CD4-positive, alpha-beta T cell (primary cell): ENCODE data around the gene DSCAML1. TPM values are rescaled to one million over a fixed set of nuclear protein-coding genes. Genes with fewer than 3 reads are reported as not detected.

Source experiments
- ATAC-seq: fragments of 200-7000 bp; cut with Tn5 transposase; one replicate; pipeline ENCODE4 v1.10.0; 2022; ENCODE audit warnings: mild to moderate bottlenecking; ENCODE audit not compliant: poor library complexity
- CTCF ChIA-PET: fragments of 350-600 bp; sonication (Branson Sonifier 250); formaldehyde crosslinking; loops from one replicate; lab custom pipeline; 2021; ENCODE audit warnings: antibody characterized with exemption, inconsistent platforms; lab: Charles Lee
- POLR2A ChIA-PET: fragments of 350-600 bp; sonication (Branson Sonifier 250); formaldehyde crosslinking; loops from one replicate; lab custom pipeline; 2021; ENCODE audit warnings: antibody characterized with exemption, inconsistent platforms; lab: Charles Lee
- DNase-seq, 14 experiments: peaks; one replicate each; pipeline ENCODE4 v3.0.0-alpha.2; 2013 to 2020; ENCODE audit warnings: mixed read lengths in 2 of 14
- H3K27ac ChIP-seq, 2 donors: one replicate each; pipeline versions ENCODE4 v1.5.1 to v1.7.0; 2013; ENCODE audit warnings: low read length in 2 of 2, low read depth in 1 of 2, mild to moderate bottlenecking in 1 of 2
- H3K27me3 ChIP-seq, 2 experiments: 1 replicate in 1 of 2; 2 replicates in 1 of 2; pipeline versions ENCODE4 v1.6.1 to v1.7.0; 2013; ENCODE audit warnings: low read length in 2 of 2, control low read depth in 1 of 2, mild to moderate bottlenecking in 1 of 2, moderate library complexity in 1 of 2; ENCODE audit not compliant: insufficient read depth in 2 of 2, control insufficient read depth in 1 of 2
- H3K36me3 ChIP-seq: one replicate; pipeline ENCODE4 v1.6.1; 2013; ENCODE audit warnings: low read length, control low read depth; ENCODE audit not compliant: insufficient read depth
- H3K4me1 ChIP-seq: one replicate; pipeline ENCODE4 v1.6.1; 2013; ENCODE audit warnings: low read length, control low read depth; ENCODE audit not compliant: insufficient read depth
- H3K4me3 ChIP-seq: one replicate; pipeline ENCODE4 v1.5.1; 2013; ENCODE audit warnings: mild to moderate bottlenecking, low read length, moderate library complexity
- H3K9me3 ChIP-seq, 2 experiments: 1 replicate in 1 of 2; 2 replicates in 1 of 2; pipeline versions ENCODE4 v1.6.1 to v1.7.0; 2013; ENCODE audit warnings: low read length in 2 of 2, mild to moderate bottlenecking in 2 of 2, control low read depth in 1 of 2, moderate library complexity in 1 of 2; ENCODE audit not compliant: control insufficient read depth in 1 of 2, insufficient read depth in 1 of 2
- H3K27ac Mint-ChIP-seq: one replicate; pipeline ENCODE4 v1.8.0; 2020; ENCODE audit warnings: mixed read lengths
- H3K27me3 Mint-ChIP-seq: one replicate; pipeline ENCODE4 v1.8.0; 2021; ENCODE audit warnings: mixed read lengths
- H3K36me3 Mint-ChIP-seq: one replicate; pipeline ENCODE4 v1.8.0; 2021; ENCODE audit warnings: low read depth, mixed read lengths
- H3K4me1 Mint-ChIP-seq: one replicate; pipeline ENCODE4 v1.8.0; 2021; ENCODE audit warnings: low read depth, mixed read lengths
- H3K4me3 Mint-ChIP-seq: one replicate; pipeline ENCODE4 v1.8.0; 2020; ENCODE audit warnings: mild to moderate bottlenecking, mixed read lengths
- H3K9me3 Mint-ChIP-seq: one replicate; pipeline ENCODE4 v1.8.0; 2020; ENCODE audit warnings: mixed read lengths
- intact Hi-C, 2 experiments: fragments of 100-400 bp; cut with DNase I in 1 of 2; cut with micrococcal nuclease in 1 of 2; formaldehyde crosslinking; loops; one replicate each; pipeline versions ENCODE4 v1.15.1 to v1.9.0; 2023 to 2025; cut with DNase I, micrococcal nuclease
- total RNA-seq, 174 experiments: library from RNA in 2 of 174; stranded (reverse) in 2 of 174; gene quantifications; one replicate each; pipeline ENCODE4 v1.2.3 and lab custom pipeline; 2021 to 2026
- TF ChIP-seq, protein P1 (sequence below): fragments of 200-600 bp; IDR thresholded peaks from one replicate; pipeline ENCODE4 v1.8.0; 2022; ENCODE audit warnings: antibody characterized with exemption, mild to moderate bottlenecking

DSCAML1 gene
- total RNA-seq, 2 experiments from 2014 or later = 0.22 to 0.61 TPM

DNA sequence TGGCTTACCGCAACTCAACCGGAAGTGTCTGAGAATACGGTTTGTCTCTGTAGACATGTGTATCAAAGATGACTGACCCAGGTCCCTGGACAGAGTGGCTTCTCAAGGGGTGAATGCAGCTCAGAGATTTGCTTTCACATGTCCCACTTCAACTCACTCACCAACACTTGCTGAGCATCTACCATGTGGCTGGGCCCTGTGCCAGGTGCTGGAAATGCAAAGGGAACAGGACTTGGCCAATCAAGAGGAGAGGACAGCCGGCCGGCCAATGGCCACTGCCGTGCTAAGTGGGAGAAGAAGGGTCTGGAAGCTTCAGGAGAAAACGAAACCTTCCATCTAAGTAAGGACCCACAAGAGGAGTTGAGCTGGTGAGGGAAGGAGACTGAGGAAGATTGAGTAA is 318.1 kb downstream of the DSCAML1 start:
- Mint-ChIP-seq H3K36me3 (no peaks in the 10 kb centered on the region), H3K9me3 (no peaks in the 10 kb centered on the region), H3K27me3 (no peaks in the 10 kb centered on the region), H3K4me1 (no peaks in the 10 kb centered on the region), H3K27ac (no peak overlapping the region), H3K4me3 (no peak overlapping the region)
- no peaks in the 10 kb centered on the region for H3K9me3 ChIP-seq
- CTCF ChIA-PET = no interaction called here
- ATAC-seq (no peak), DNase-seq (no peak)
- no peak overlapping the region for H3K27ac ChIP-seq
- POLR2A ChIA-PET = no interaction called here
- intact Hi-C loops = no loop called here
- TF ChIP-seq, protein P1, sequence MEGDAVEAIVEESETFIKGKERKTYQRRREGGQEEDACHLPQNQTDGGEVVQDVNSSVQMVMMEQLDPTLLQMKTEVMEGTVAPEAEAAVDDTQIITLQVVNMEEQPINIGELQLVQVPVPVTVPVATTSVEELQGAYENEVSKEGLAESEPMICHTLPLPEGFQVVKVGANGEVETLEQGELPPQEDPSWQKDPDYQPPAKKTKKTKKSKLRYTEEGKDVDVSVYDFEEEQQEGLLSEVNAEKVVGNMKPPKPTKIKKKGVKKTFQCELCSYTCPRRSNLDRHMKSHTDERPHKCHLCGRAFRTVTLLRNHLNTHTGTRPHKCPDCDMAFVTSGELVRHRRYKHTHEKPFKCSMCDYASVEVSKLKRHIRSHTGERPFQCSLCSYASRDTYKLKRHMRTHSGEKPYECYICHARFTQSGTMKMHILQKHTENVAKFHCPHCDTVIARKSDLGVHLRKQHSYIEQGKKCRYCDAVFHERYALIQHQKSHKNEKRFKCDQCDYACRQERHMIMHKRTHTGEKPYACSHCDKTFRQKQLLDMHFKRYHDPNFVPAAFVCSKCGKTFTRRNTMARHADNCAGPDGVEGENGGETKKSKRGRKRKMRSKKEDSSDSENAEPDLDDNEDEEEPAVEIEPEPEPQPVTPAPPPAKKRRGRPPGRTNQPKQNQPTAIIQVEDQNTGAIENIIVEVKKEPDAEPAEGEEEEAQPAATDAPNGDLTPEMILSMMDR = no peak
- H3K36me3 ChIP-seq = no peaks in the 10 kb centered on the region
- H3K4me1 ChIP-seq = no peaks in the 10 kb centered on the region
- H3K27me3 ChIP-seq = no peaks in the 10 kb centered on the region
- H3K4me3 ChIP-seq = no peak overlapping the region

DNA sequence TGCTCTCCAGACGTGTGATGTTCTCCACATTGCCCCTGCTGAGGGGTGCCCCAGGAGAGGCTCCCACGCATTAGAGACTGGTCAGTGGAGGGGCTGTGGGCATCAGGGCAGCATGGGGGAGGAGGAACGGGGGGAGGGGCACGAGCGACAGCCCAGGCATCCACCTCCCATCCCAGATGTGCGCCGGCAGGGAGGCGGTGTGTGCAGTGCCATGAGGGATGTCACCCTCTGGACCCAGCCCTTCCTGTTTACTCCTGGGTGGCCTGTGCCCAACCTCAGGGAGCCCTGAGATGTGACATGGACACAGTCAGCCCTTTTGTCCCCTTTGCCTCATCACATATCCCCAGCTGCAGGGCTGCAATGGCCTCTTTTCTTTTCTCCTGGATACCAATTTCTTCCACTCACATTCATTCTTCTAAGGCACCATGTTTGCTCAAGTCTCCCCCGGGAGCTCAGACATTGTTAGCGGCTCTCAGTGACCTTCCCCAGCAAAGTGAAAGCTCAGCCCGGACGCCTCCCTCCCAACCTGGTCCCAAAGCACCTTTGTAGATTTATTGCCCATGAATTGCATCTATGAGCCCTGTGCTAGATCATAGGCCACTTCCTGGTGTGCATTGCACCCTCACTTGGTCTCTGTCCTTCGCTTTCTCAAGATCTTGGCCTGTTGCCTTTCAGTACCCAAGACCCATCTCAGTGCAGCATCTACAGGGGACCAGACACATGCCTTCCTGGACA is 318.7 kb downstream of the DSCAML1 start:
- Histone ChIP-seq H3K9me3 (no peaks in the 10 kb centered on the region), H3K27ac (no peak overlapping the region), H3K36me3 (no peaks in the 10 kb centered on the region), H3K27me3 (no peaks in the 10 kb centered on the region), H3K4me3 (no peak overlapping the region), H3K4me1 (no peaks in the 10 kb centered on the region)
- Mint-ChIP-seq H3K27ac (no peak overlapping the region), H3K4me1 (no peaks in the 10 kb centered on the region), H3K9me3 (no peaks in the 10 kb centered on the region), H3K4me3 (no peak overlapping the region), H3K36me3 (no peaks in the 10 kb centered on the region), H3K27me3 (no peaks in the 10 kb centered on the region)
- POLR2A ChIA-PET = no interaction called here
- TF ChIP-seq, protein P1 = no peak
- ATAC-seq (no peak), DNase-seq (no peak)
- intact Hi-C loops = no loop called here
- CTCF ChIA-PET = no interaction called here

DNA sequence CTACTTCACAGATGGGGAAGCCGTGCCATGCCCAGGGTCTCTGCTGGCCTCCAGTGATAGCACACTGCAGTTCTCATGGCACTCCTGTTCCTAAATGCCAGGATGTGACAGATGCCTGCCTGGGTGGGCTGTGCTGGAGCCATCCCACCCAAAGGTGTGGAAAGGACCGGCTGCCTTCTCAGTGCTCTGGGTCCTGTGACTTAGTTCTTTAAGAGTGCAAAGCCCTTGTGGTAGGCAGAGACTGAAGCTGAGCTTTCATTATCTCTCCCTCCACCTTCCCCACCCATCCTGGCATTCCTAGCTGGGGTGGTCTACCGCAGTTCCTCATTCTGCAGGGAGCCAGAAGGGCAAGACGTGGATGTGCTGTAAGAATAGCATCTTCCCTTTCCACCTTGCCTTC is 319.3 kb downstream of the DSCAML1 start:
- Mint-ChIP-seq H3K9me3 (no peaks in the 10 kb centered on the region), H3K36me3 (no peaks in the 10 kb centered on the region), H3K27me3 (no peaks in the 10 kb centered on the region), H3K4me3 (no peak overlapping the region), H3K4me1 (no peaks in the 10 kb centered on the region), H3K27ac (no peak overlapping the region)
- Histone ChIP-seq H3K27me3 (no peaks in the 10 kb centered on the region), H3K4me1 (no peaks in the 10 kb centered on the region), H3K9me3 (no peaks in the 10 kb centered on the region), H3K27ac (no peak overlapping the region), H3K36me3 (no peaks in the 10 kb centered on the region), H3K4me3 (no peak overlapping the region)
- TF ChIP-seq, protein P1 = no peak
- POLR2A ChIA-PET = no interaction called here
- DNase-seq = no peak
- ATAC-seq = no peak
- intact Hi-C loops = no loop called here
- CTCF ChIA-PET = no interaction called here
